Dendritic cell treated with granulocyte-macrophage colony-stimulating factor and Interleukin-4, amounts not matched to agents 40 ng/mL and 50 ng/mL, for 4 days (primary cell): Measurements from ENCODE around the gene KCNIP3.
"Not testable (repeated sequence)": the region's sequence is repeated elsewhere in the genome, so short reads cannot be mapped to it uniquely, and the experiment has no call there.

ENCODE experiments used
- H3K27ac Mint-ChIP-seq: one replicate; pipeline ENCODE4 v1.8.0; 2022; ENCODE audit warnings: mild to moderate bottlenecking, mixed read lengths
- H3K27me3 Mint-ChIP-seq: one replicate; pipeline ENCODE4 v1.8.0; 2022; ENCODE audit warnings: mild to moderate bottlenecking, mixed read lengths
- H3K36me3 Mint-ChIP-seq: one replicate; pipeline ENCODE4 v1.8.0; 2022; ENCODE audit warnings: low read depth, mixed read lengths
- H3K4me1 Mint-ChIP-seq: one replicate; pipeline ENCODE4 v1.8.0; 2022; ENCODE audit warnings: low read depth, mixed read lengths
- H3K4me3 Mint-ChIP-seq: one replicate; pipeline ENCODE4 v1.8.0; 2022; ENCODE audit warnings: mild to moderate bottlenecking, moderate library complexity, mixed read lengths
- H3K9me3 Mint-ChIP-seq: one replicate; pipeline ENCODE4 v1.8.0; 2022; ENCODE audit warnings: mixed read lengths
- intact Hi-C: fragments of 100-400 bp; cut with micrococcal nuclease; formaldehyde crosslinking; loops from one replicate; pipeline ENCODE4 v1.15.0; 2022

Gene KCNIP3

DNA sequence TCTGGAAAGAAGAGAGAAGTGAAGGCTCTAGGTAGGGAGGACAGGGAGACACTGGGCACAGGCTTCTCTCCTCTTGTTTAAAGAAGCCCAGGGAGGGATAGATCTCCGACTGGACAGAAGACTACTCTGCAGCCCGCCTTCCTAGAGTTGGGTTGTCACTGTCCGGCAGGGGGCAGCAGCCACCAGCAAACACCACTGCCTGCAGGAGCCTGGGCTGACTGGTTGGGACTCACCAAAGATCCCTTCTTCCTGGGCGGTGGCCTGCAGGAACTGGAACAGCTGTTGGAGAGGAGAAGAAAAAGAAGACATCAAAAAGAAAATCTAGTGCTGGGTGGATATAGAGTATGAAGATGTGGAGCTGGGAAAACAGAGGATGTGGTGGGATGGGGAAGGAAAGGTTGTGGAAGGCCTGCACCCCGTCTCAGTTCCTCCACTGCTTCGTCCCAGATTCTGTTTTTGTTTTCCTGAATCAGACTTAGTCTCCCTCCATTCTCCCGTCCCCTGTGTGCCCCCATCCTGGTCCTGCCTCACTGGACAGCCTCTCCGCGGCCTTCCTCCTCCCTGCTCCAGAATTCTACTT is 117.0 kb downstream of the KCNIP3 start:
- H3K36me3 Mint-ChIP-seq: peaks cover 32% of the 10 kb centered on the region
- intact Hi-C loops, H3K4me3 Mint-ChIP-seq, H3K27ac Mint-ChIP-seq, H3K9me3 Mint-ChIP-seq, H3K27me3 Mint-ChIP-seq, H3K4me1 Mint-ChIP-seq: not testable (repeated sequence)

DNA sequence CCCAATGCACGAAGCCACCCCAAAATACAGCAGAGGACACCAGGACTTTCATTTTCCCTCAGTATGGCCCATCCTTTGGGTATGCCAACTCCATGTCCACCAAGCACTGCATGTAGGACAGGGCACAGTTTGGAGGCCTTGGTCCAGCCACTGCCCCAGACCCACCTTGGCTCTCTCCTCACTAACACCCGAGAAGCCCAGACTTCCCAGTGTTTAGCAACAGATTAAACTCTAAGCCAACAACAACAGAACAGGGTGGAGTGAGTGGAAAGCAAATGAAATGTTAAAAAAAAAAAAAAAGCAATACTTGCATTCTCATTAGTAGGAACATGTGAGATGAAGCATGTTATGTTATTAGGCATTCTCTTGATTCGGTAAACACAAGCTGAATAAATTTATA is 118.0 kb downstream of the KCNIP3 start:
- H3K4me3 Mint-ChIP-seq, H3K4me1 Mint-ChIP-seq, intact Hi-C loops, H3K27ac Mint-ChIP-seq, H3K27me3 Mint-ChIP-seq, H3K9me3 Mint-ChIP-seq: not testable (repeated sequence)
- H3K36me3 Mint-ChIP-seq: peaks cover 25% of the 10 kb centered on the region

DNA sequence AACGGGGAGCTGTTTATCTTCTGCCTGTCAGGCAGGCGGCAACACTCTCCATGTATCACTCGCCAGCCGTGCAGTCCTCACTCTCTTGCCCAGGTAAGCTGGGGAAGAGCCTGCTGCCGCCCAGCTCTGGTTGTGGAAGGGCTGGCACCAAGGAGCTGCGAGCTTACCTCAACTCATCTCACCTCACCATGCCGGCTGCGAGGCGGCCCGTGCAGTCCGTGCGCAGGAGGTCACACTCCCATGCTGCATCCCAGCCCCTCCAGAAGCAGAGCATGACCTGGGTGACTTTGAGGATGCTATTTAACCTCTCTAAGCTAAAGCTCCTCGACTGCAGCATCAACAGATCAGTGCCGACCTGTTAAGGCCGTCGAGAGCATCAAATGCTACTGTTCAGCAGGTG is 118.4 kb downstream of the KCNIP3 start:
- H3K4me3 Mint-ChIP-seq, H3K4me1 Mint-ChIP-seq, intact Hi-C loops, H3K27me3 Mint-ChIP-seq, H3K27ac Mint-ChIP-seq, H3K9me3 Mint-ChIP-seq: not testable (repeated sequence)
- peaks cover 25% of the 10 kb centered on the region for H3K36me3 Mint-ChIP-seq

- intact Hi-C loops, H3K4me3 Mint-ChIP-seq, H3K27me3 Mint-ChIP-seq, H3K36me3 Mint-ChIP-seq, H3K27ac Mint-ChIP-seq, H3K9me3 Mint-ChIP-seq, H3K4me1 Mint-ChIP-seq: not testable (repeated sequence)
Observed at GRCh38 chr2:95427196-95427867, 130.2 kb downstream of the KCNIP3 start.

- H3K36me3 Mint-ChIP-seq, H3K27ac Mint-ChIP-seq, H3K4me1 Mint-ChIP-seq, intact Hi-C loops, H3K9me3 Mint-ChIP-seq, H3K4me3 Mint-ChIP-seq, H3K27me3 Mint-ChIP-seq: not testable (repeated sequence)
Observed at GRCh38 chr2:95429748-95430467, 132.8 kb downstream of the KCNIP3 start.

DNA sequence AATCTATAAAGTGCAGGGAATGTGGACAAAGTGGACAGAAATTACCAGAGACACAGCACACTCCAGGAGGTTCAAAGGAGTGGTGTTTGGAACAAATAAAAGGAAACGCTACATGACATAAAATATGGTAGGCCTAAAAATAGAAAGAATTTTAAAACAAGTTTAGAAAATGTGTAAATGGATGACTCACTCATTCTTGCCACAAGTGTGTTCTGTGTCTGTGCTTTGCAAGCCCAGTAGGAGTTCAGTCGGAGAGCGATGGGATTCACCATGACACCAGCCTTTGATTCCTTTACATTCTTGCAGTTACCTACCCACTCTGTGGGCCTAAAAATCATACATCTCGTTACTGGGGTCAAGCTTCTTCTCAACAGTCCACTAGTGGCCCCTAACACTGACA is 136.2 kb downstream of the KCNIP3 start:
- intact Hi-C loops, H3K36me3 Mint-ChIP-seq, H3K4me1 Mint-ChIP-seq, H3K27ac Mint-ChIP-seq, H3K27me3 Mint-ChIP-seq, H3K4me3 Mint-ChIP-seq, H3K9me3 Mint-ChIP-seq: not testable (repeated sequence)

- H3K27me3 Mint-ChIP-seq, H3K36me3 Mint-ChIP-seq, intact Hi-C loops, H3K9me3 Mint-ChIP-seq, H3K4me3 Mint-ChIP-seq, H3K27ac Mint-ChIP-seq, H3K4me1 Mint-ChIP-seq: not testable (repeated sequence)
Observed at GRCh38 chr2:95433973-95434372, 136.8 kb downstream of the KCNIP3 start.

- H3K9me3 Mint-ChIP-seq, H3K4me3 Mint-ChIP-seq, H3K4me1 Mint-ChIP-seq, intact Hi-C loops, H3K36me3 Mint-ChIP-seq, H3K27ac Mint-ChIP-seq, H3K27me3 Mint-ChIP-seq: not testable (repeated sequence)
Observed at GRCh38 chr2:95434507-95435076, 137.4 kb downstream of the KCNIP3 start.

DNA sequence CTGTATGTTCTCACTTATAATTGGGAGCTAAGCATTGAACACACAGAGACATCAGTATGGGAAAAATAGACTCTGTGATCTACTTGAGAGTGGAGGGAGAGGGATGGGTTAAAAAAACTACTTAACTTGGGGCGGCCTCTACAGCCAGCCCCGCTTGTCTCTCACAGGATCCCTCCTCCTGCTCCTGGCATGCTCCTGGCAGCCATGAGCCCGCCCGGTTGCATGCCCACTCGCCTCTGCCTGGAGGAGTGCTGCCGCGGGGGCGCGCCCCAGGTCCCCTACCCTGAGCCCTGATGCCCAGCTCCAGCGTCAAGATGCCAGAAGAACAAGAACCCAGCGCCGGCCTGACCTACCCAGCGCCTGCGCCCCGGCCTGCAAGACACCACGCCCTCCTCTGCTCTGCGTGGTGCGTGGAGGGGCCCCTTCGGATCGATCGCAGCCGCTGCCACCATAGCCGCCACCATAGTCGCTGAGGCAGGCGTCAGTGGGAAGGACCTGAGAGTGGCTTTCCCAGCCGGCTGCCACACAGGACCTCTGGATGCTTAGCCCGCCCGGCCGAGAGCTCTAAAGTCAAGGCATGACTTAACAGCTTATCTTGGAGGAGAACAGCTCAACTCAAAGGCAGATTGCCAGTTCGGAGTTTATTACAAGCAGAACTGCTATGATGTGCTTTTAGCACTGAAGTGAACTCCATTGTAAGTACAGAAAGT is 138.2 kb downstream of the KCNIP3 start:
- intact Hi-C loops, H3K4me3 Mint-ChIP-seq, H3K4me1 Mint-ChIP-seq, H3K27ac Mint-ChIP-seq, H3K9me3 Mint-ChIP-seq, H3K36me3 Mint-ChIP-seq, H3K27me3 Mint-ChIP-seq: not testable (repeated sequence)
